Stimulated activated naive B cell treated with anti-CD40 and anti-IgM and Interleukin-4, amounts not matched to agents 10 μg/mL and 1 μg/mL and 100 μg/mL, for 72 hours (primary cell): ENCODE results near the gene SNX10.
A peak's percentile ranks its signal among the peaks of the same experiment; 100 is the strongest.

Experiments used
- ATAC-seq, 2 donors: fragments of 150-1000 bp; cut with Tn5 transposase; replicated peaks; 2 replicates each; pipeline ENCODE4 v1.10.0; 2021; ENCODE audit warnings: moderate library complexity in 1 of 2
- DNase-seq: peaks from one replicate; pipeline ENCODE4 v3.0.0; 2021
- H3K27ac Mint-ChIP-seq: one replicate; pipeline ENCODE4 v1.8.0; 2022; ENCODE audit warnings: mild to moderate bottlenecking, mixed read lengths
- H3K27me3 Mint-ChIP-seq, 2 donors: one replicate each; pipeline ENCODE4 v1.8.0; 2022; ENCODE audit warnings: mixed read lengths in 2 of 2
- H3K36me3 Mint-ChIP-seq, 2 donors: one replicate each; pipeline ENCODE4 v1.8.0; 2022; ENCODE audit warnings: mixed read lengths in 2 of 2, mild to moderate bottlenecking in 1 of 2
- H3K4me1 Mint-ChIP-seq, 2 donors: one replicate each; pipeline ENCODE4 v1.8.0; 2022; ENCODE audit warnings: mixed read lengths in 2 of 2, mild to moderate bottlenecking in 1 of 2
- H3K4me3 Mint-ChIP-seq, 2 donors: one replicate each; pipeline ENCODE4 v1.8.0; 2022; ENCODE audit warnings: mild to moderate bottlenecking in 2 of 2, mixed read lengths in 2 of 2, moderate library complexity in 1 of 2
- H3K9me3 Mint-ChIP-seq, 2 donors: one replicate each; pipeline ENCODE4 v1.8.0; 2022; ENCODE audit warnings: mixed read lengths in 2 of 2, mild to moderate bottlenecking in 1 of 2

SNX10 gene

DNA sequence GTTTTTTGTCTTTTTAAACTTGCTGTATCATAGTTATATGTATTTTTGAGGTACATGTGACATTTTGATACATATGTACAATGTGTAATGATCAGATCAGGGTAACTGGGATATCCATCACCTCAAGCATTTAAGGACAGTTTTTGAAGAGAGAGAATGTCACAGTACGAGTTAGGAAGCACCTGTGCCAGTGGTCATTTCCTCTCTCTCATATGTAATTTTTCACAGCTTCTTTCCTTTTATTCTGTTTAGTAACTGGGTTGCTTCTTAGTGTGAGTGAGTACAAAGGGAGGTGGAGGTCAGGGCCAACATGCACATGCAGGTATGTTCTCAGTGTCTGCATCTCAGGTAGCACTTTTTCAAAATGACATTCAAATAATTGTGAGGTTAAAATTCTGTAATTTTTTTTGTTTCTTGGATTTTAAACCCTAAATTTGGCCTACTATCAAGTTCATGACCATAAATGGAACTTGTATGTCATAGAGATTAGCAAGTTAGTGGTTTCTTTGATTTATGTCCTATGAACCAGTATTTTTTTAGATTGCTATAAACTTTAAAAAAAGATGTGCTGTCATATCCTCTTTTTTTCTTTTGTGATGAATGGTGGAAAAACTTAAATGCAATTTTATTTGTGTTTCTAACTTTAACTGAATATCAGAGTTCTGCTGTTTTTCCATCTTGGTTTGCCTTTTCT, 42.7 kb downstream of the SNX10 start:
- Mint-ChIP-seq H3K27ac (peak overlapping the region; percentile 91), H3K36me3 (peaks cover 2 to 27% of the 10 kb centered on the region in 2 donors), H3K4me1 (peaks cover 53 to 85% of the 10 kb centered on the region in 2 donors)

DNA sequence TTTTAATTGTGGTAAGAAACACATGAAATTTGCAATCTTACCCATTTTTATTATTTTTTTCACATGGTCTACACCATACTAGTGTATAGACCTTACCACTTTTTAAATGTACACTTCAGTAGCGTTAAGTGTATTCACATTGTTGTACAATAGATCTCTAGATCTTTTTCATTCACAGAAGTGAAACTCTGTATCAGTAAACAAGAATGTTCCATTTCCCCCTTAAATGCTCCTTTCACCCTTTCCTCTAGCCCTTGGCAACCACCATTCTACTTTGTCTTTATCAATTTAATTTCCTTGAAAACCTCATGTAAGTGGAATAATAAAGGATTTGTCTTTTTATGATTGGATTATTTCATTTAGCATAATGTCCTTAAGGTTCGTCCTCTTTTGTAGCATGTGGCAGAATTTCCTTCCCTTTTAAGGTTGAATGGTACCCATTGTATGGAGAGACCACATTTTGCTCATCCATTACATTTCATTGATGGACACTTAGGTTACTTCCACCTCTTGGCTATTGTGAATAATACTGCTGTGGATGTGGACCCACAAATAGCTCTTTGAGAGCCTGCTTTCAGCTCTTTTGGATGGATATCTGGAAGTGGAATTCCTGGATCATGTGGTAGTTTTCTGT, 45.7 kb downstream of the SNX10 start:
- Mint-ChIP-seq H3K4me1 (peaks cover 36 to 55% of the 10 kb centered on the region in 2 donors), H3K4me3 (peak overlapping the region; percentile 44 to 52), H3K27ac (peak overlapping the region; percentile 67), H3K9me3 (peaks cover 0 to 3% of the 10 kb centered on the region in 2 donors), H3K36me3 (peaks cover 2 to 13% of the 10 kb centered on the region in 2 donors), H3K27me3 (no peaks in the 10 kb centered on the region)
- no peak for DNase-seq
- ATAC-seq: peak; percentile 70 to 77

More for the DNA sequence above, 42.7 kb downstream of the SNX10 start:
- peak overlapping the region; percentile 73 to 80 for H3K4me3 Mint-ChIP-seq
- H3K27me3 Mint-ChIP-seq: no peaks in the 10 kb centered on the region
- DNase-seq (no peak), ATAC-seq (no peak)
- H3K9me3 Mint-ChIP-seq: peaks cover 0 to 3% of the 10 kb centered on the region in 2 donors

DNA sequence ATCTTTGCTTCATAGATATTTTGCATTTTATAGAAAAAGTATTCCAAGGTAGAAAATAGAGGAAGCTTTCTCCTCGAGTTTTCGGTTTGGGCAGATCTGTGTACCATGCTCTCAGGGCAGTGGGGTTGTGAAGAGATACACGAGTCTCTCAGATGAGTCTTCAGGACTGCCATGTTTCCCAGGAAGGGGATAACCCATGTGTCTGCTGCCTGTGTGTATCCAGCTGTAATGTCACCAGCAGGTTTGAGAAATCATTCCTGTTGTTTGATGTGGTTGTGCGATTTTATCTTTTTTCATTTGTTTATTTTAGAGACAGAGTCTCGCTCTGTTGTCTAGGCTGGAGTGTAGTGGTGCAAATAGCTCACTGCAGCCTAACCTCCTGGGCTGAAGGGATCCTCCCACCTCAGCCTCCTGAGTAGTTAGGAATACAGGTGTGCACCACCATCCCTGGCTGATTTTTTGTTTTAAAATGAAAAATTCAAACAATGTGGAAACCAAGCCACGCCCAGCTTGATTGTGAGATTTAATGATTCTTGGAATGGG, 48.9 kb downstream of the SNX10 start:
- peaks cover 5 to 15% of the 10 kb centered on the region in 2 donors for H3K36me3 Mint-ChIP-seq
- H3K4me1 Mint-ChIP-seq: peaks cover 27 to 41% of the 10 kb centered on the region in 2 donors
- no peak overlapping the region for H3K4me3 Mint-ChIP-seq
- peaks cover 0 to 2% of the 10 kb centered on the region in 2 donors for H3K9me3 Mint-ChIP-seq
- no peak overlapping the region for H3K27ac Mint-ChIP-seq
- ATAC-seq (no peak), DNase-seq (no peak)
- no peaks in the 10 kb centered on the region for H3K27me3 Mint-ChIP-seq

DNA sequence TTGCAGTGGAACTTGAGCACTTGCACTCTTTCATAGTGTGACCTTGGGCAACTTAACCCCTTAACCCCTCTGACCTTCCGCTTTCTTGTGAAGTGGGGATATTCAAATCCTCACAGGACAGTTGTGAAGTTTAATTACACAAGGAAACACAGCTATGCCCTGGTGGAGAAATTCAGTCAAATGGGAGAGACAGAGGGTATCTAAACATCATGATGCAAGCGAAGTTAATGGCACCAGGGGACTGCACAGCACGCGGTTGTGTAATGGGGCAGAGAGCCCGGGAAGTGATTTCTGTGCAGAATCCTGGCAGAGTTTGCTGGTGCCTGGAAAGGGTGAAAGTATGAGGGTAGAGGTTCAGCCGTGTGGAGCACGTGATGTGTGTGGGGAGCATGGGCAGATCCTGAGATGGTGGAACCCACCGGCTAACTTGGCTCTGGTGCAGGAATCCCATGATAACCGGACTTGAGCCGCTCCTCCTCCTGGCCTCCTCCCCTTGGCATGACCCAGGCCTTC, 51.7 kb downstream of the SNX10 start:
- H3K36me3 Mint-ChIP-seq: peaks cover 12 to 32% of the 10 kb centered on the region in 2 donors
- peaks cover 34 to 37% of the 10 kb centered on the region in 2 donors for H3K4me1 Mint-ChIP-seq
- DNase-seq (no peak), ATAC-seq (no peak)
- H3K4me3 Mint-ChIP-seq: no peak overlapping the region
- H3K27me3 Mint-ChIP-seq: no peaks in the 10 kb centered on the region
- H3K9me3 Mint-ChIP-seq: no peaks in the 10 kb centered on the region
- peak overlapping the region; percentile 71 for H3K27ac Mint-ChIP-seq

DNA sequence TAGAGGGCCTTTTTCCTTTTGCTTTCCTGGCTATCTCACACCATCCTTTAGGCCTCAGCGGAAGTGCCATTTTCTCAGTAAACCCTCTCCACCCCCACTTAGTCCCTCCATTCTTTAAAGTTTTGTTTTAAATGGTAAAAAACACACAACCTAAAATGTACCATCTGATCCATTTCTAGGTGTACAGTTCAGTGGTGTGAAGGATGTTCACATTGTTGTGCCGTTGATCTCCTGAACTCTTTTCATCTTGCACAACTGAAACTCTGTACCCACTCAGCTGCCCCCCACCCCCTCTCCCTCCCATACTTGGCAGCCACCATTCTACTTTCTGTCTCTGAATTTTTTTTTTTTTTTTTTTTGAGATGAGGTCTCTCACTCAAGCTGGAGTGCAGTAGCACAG, 52.2 kb downstream of the SNX10 start:
- Mint-ChIP-seq H3K27ac (peak overlapping the region; percentile 71), H3K36me3 (peaks cover 12 to 30% of the 10 kb centered on the region in 2 donors), H3K4me1 (peaks cover 36 to 41% of the 10 kb centered on the region in 2 donors), H3K9me3 (no peaks in the 10 kb centered on the region), H3K4me3 (no peak overlapping the region), H3K27me3 (no peaks in the 10 kb centered on the region)
- DNase-seq (no peak), ATAC-seq (no peak)

DNA sequence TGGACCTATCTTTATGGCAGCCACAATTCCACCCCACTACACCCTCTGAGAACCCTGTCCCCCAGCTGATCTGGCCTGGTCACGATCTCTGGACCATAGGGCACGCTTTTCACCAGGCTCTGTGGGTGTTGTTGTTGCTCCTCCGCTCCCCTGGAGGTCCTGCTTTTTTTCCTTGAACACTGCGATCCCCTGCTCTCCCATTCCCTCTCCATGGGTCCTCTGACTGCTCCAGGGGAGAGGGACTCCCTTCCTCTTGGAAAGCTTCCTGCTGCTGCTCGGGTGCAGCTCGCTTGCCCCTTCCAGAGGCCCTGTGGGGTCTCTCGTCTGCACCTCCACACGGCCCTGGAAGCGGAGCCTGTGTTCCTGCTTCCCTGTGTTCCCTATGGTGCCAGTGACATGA, 53.5 kb downstream of the SNX10 start:
- Mint-ChIP-seq H3K4me1 (peaks cover 36 to 41% of the 10 kb centered on the region in 2 donors), H3K4me3 (no peak overlapping the region), H3K27me3 (no peaks in the 10 kb centered on the region), H3K27ac (peak overlapping the region; percentile 26), H3K36me3 (peaks cover 12 to 35% of the 10 kb centered on the region in 2 donors), H3K9me3 (no peaks in the 10 kb centered on the region)
- no peak for DNase-seq
- ATAC-seq: no peak

DNA sequence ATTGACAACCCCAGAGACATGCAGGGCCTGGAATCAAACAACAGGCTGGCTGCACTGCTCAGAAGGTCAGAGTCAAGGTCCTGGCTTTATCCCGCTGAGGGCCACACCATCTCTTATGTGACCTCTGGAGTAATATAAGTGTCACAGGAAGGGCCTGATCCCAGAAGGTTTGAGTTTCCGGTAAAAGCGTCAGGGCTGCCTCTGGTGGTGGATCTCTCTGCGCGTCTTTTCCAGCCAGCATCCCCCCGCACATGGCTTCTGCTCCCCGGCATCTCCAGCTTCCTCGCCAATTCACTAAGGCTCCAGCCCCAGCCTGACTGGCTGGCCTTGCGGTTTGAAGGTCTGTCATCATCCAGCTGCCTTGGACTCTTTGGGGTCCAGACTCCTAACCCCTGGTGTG, 54.2 kb downstream of the SNX10 start:
- Mint-ChIP-seq H3K27ac (no peak overlapping the region), H3K27me3 (no peaks in the 10 kb centered on the region), H3K36me3 (peaks cover 12 to 35% of the 10 kb centered on the region in 2 donors), H3K4me3 (no peak overlapping the region), H3K4me1 (peaks cover 32 to 41% of the 10 kb centered on the region in 2 donors), H3K9me3 (no peaks in the 10 kb centered on the region)
- no peak for ATAC-seq
- no peak for DNase-seq

DNA sequence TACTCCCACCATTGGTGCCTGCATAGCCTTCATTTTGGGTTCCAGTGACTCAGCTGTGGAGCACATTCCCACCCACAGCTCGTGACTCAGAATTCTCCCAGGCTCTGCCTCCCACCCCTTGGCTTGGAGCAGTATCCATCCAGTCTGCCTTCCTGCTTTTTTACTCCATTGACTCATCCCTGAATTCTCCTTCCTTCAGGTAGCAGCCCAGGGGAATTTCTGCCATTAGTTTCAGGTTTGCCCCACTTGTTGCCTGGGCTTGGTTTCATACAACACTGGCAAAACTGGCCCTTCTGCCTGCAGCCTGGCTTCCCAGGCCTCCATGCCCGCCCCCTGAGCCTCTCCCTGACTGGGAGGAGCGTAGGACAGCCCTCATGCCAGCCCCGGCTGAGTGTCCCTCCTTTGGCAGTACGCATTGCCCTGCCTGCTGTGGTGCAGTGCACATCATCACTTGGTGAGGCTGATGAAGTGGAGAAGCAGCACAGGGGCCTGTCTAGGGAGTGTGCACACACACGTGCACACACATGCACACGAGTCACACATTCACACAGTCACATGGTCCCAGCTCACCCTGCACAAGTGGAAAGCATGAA, 55.0 kb downstream of the SNX10 start:
- DNase-seq (no peak), ATAC-seq (peak; percentile 45 to 63)
- Mint-ChIP-seq H3K4me1 (peaks cover 32 to 41% of the 10 kb centered on the region in 2 donors), H3K9me3 (no peaks in the 10 kb centered on the region), H3K27me3 (no peaks in the 10 kb centered on the region), H3K36me3 (peaks cover 12 to 38% of the 10 kb centered on the region in 2 donors), H3K27ac (peak overlapping the region; percentile 47), H3K4me3 (no peak overlapping the region)

DNA sequence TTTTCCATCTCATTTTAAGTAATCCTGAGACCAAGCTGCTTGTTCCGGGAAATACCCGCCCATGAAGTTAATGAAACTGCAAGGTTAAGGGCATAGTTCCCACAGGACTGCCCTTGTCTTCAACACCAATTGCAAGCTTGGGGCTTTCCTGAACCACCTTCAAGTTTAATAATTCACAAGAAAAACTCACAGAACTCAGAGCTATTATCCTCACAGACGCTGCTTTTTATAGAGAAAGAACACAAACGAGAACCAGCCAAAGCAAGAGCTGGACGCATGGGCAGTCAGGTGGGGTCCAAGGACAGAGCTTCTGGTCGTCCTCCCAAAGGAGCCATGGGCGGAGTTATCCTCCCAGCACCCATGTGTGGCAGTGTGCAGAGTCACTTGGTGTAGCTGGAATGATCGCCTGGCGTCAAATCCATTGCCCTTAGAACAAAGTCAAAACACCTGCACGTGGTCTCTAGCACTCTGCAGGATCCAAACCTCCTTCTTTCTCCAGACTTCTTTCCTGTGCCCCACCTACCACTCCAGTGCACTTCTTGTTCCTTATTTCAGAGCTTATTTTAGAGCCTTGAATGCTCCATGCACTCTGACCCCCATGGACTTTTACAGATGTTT, 56.7 kb downstream of the SNX10 start:
- ATAC-seq (peak; percentile 36 to 73), DNase-seq (no peak)
- Mint-ChIP-seq H3K4me3 (peak overlapping the region in 1 of 2 donors; percentile 20), H3K9me3 (no peaks in the 10 kb centered on the region), H3K4me1 (peaks cover 31 to 41% of the 10 kb centered on the region in 2 donors), H3K36me3 (peaks cover 12 to 35% of the 10 kb centered on the region in 2 donors), H3K27ac (peak overlapping the region; percentile 31), H3K27me3 (no peaks in the 10 kb centered on the region)

DNA sequence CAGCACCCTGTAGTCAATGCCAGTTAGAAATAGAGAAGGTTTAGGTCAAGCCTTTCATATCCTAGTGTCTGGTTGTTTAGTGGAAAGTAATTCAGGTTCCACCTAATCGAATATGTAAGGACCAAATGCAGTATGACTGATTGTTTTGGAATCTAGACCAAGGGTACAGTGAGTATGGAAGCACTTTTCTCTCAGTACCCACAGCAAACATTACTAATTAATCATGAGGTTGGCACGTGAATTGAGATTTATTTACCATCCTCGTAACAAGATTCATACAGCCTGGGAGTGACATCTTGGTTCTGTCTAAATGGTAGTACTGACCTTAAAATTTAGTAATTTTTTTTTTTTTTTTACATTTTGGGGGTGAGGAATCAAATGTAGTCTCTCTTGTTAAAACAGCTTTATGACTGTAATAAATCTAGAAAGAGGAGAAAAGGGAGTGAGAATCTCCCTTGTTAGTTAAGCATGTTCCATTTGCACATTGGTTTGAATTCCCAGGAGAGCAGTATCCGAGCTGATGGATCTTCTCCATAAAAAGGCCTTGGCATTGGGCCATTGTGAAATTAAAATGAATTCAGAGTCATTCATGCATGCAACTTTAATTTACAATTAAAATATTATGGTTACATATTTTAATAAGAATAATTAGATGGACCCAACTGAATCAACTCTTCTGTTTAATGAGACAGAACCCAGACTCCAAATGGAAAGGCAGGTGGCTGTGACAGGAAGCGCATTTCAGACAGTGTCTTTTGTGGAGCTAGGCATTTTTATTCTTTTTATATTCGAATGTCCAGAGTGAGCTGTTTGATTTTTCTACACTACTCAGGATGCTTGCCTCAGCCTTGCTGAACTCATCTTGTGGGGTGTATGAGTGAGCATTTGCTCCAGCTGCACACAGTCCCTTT, 57.6 kb downstream of the SNX10 start:
- Mint-ChIP-seq H3K9me3 (no peaks in the 10 kb centered on the region), H3K4me3 (no peak overlapping the region), H3K27me3 (no peaks in the 10 kb centered on the region), H3K27ac (no peak overlapping the region), H3K36me3 (peaks cover 12 to 34% of the 10 kb centered on the region in 2 donors), H3K4me1 (peaks cover 28 to 40% of the 10 kb centered on the region in 2 donors)
- ATAC-seq (no peak), DNase-seq (no peak)

DNA sequence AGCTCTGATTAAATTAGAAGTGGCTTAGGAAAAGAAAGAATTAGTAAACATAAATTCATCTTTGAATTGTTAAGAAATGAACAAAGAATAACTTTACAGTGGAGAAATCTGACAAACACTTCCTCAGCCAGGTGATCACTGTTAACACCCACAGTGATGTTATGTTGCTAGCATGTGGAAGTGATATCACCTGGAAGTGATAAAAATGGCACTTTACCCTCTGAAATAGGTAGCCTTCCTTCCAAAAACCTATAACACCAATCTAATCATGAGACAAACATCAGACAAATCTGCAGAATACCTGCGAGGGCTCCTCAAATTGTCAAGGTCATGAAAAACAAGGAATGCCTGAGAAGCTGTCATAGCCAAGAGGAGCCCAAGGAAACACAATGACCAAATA, 59.5 kb downstream of the SNX10 start:
- no peak overlapping the region for H3K4me3 Mint-ChIP-seq
- H3K4me1 Mint-ChIP-seq: peaks cover 22% of the 10 kb centered on the region in 2 donors
- H3K36me3 Mint-ChIP-seq: peaks cover 9 to 27% of the 10 kb centered on the region in 2 donors
- DNase-seq (no peak), ATAC-seq (no peak)
- H3K27me3 Mint-ChIP-seq: no peaks in the 10 kb centered on the region
- H3K27ac Mint-ChIP-seq: no peak overlapping the region
- no peaks in the 10 kb centered on the region for H3K9me3 Mint-ChIP-seq

DNA sequence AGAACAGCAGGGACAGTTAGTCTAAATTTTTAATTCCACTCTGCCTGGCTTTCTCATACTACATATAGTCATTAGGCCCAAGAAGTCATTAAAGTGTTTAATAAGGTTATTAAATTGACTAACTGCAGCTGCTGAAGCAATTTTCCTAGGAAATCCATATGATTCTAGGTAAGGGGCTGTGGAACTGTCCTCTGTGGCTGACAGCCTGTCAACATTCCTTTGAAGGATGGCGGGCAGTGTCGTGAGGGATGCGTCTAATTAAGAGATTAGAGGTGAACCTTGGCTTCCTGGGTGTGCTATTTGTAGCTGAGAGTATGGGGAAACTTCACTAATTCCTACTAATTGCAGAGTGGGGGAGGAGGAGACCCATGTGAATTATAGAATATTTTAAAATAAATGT, 64.6 kb downstream of the SNX10 start:
- no peaks in the 10 kb centered on the region for H3K9me3 Mint-ChIP-seq
- ATAC-seq: no peak
- no peak overlapping the region for H3K27ac Mint-ChIP-seq
- no peaks in the 10 kb centered on the region for H3K27me3 Mint-ChIP-seq
- no peak overlapping the region for H3K4me3 Mint-ChIP-seq
- H3K36me3 Mint-ChIP-seq: peaks cover 0 to 15% of the 10 kb centered on the region in 2 donors
- peaks cover 20 to 30% of the 10 kb centered on the region in 2 donors for H3K4me1 Mint-ChIP-seq
- no peak for DNase-seq
